ENCODE measurements around the gene COX5B.
"Not testable (repeated sequence)": the region's sequence is repeated elsewhere in the genome, so short reads cannot be mapped to it uniquely, and the experiment has no call there.

DNA sequence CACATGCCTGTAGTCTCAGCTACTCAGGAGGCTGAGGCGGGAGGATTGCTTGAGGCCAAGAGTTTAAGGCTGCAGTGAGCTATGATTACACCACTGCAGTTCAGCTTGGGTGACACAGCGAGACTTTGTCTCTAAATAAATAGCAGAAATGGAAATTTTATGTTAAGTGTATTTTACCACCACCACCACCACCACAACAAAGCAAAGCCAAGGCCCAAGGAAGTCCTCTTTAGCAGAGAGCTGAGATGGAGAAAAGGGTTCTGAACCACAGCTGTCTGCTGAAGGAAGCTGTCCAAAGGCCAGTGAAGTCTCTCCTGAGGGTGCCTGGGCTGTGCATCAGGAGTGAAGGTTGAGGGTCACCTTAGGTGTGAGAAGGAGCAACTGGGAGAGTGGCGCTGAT is 41.4 kb downstream of the COX5B start:
- not testable (repeated sequence) for TF ChIP-seq EP300 (IDR thresholded peaks at IDR 0.05)
- TF ChIP-seq, protein P1, sequence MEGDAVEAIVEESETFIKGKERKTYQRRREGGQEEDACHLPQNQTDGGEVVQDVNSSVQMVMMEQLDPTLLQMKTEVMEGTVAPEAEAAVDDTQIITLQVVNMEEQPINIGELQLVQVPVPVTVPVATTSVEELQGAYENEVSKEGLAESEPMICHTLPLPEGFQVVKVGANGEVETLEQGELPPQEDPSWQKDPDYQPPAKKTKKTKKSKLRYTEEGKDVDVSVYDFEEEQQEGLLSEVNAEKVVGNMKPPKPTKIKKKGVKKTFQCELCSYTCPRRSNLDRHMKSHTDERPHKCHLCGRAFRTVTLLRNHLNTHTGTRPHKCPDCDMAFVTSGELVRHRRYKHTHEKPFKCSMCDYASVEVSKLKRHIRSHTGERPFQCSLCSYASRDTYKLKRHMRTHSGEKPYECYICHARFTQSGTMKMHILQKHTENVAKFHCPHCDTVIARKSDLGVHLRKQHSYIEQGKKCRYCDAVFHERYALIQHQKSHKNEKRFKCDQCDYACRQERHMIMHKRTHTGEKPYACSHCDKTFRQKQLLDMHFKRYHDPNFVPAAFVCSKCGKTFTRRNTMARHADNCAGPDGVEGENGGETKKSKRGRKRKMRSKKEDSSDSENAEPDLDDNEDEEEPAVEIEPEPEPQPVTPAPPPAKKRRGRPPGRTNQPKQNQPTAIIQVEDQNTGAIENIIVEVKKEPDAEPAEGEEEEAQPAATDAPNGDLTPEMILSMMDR (IDR thresholded peaks at IDR 0.05): not testable (repeated sequence)
